NCI-H1694 (cell line): ENCODE measurements around the gene LRCH2.
"Not testable (repeated sequence)": the region's sequence is repeated elsewhere in the genome, so short reads cannot be mapped to it uniquely, and the experiment has no call there.

Experiments
- DNase-seq: peaks from one replicate; lab custom pipeline; 2025; lab: John Stamatoyannopoulos, UW

The LRCH2 gene, protein sequence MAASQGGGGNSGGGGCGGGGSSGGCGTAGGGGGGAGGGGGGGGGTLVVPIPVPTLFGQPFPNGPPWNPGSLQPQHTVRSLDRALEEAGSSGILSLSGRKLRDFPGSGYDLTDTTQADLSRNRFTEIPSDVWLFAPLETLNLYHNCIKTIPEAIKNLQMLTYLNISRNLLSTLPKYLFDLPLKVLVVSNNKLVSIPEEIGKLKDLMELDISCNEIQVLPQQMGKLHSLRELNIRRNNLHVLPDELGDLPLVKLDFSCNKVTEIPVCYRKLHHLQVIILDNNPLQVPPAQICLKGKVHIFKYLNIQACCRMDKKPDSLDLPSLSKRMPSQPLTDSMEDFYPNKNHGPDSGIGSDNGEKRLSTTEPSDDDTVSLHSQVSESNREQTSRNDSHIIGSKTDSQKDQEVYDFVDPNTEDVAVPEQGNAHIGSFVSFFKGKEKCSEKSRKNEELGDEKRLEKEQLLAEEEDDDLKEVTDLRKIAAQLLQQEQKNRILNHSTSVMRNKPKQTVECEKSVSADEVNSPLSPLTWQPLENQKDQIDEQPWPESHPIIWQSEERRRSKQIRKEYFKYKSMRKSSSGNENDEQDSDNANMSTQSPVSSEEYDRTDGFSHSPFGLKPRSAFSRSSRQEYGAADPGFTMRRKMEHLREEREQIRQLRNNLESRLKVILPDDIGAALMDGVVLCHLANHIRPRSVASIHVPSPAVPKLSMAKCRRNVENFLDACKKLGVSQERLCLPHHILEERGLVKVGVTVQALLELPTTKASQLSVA

GRCh38 chrX:115233497-115234455 is at the start of gene LRCH2:
TSS of gene LRCH2 (minus strand) at chrX:115234096. CDS start at chrX:115234041, 55 bp downstream.
- no peak for DNase-seq

- DNase-seq = no peak
Observed at GRCh38 chrX:115269051-115269683, 35.3 kb upstream of the LRCH2 start.

DNA sequence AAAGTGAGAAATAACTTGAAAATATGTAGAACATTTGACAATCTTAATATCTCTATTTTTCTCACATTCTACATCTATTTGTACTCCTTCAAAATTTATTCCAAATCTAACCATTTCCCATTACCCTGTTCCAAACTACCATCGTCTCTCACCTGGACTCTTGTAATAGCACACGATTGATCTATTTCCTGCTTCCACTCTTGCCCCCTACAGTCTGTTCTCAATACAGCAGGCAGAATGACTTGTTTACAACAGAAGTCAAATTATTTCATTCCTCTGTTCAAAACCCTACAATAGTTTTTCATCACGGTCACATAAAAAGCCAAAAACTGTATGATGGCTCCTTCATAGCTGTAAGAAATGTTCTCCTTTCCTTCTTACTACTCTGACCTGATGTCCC is 34.5 kb upstream of the LRCH2 start:
- no peak for DNase-seq

DNA sequence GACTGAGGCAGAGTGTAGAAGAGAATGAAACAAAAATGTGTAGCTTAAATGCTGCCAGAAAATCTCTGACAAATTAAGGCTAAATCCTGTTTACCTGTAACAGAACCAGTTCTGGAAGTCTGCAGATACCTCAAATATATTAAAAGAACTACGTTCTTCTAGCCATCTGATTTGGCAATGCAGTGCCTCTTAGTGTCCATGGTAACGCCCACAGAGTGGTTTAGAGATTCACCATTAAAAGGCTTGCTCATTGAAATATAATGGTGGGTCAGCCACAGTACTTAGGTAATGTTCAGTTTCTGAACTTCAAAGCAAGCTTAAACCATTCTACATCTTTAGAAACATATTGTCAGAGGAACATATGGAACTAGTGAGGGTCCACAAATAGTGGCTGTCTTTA is 32.4 kb upstream of the LRCH2 start:
- DNase-seq = no peak

DNA sequence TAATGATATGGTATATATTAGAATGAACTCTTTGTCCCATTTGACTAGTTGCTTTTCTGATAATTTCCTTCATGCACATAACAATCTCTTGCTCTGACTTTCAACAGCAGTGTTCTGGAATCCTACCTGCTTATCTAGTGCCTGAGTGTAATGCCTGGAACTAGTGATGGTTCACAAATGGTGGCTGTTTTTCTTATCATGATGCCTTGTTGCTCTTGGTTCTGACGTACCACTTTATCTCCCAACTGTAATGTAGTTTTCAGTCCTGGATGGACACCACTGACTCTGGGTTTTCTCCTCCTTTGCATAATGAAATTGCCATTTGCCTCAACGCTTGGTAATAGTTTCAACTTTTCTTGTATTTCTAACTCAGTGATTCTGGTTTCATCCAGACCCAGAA is 30.1 kb upstream of the LRCH2 start:
- DNase-seq = no peak

- no peak for DNase-seq
Observed at GRCh38 chrX:115261148-115261547, 27.3 kb upstream of the LRCH2 start.

DNA sequence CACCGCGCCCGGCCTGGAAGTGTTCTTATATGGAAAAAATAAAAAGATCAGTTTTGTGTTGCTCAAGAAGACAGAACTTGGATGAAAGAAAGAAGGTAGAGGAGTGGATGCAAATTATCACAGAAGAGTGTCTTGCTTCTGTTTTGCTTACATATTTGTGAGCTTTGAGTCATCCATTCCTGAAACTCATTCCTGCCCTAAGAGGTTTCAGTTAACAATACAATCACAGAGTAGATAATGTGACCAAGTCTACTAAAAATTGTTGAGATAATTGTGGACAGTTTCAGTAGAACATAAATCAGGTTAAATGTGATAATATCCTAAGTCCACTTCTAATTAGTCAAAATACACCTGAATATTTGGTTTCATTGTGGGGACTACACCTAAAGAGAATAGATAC is 26.4 kb upstream of the LRCH2 start:
- no peak for DNase-seq

DNA sequence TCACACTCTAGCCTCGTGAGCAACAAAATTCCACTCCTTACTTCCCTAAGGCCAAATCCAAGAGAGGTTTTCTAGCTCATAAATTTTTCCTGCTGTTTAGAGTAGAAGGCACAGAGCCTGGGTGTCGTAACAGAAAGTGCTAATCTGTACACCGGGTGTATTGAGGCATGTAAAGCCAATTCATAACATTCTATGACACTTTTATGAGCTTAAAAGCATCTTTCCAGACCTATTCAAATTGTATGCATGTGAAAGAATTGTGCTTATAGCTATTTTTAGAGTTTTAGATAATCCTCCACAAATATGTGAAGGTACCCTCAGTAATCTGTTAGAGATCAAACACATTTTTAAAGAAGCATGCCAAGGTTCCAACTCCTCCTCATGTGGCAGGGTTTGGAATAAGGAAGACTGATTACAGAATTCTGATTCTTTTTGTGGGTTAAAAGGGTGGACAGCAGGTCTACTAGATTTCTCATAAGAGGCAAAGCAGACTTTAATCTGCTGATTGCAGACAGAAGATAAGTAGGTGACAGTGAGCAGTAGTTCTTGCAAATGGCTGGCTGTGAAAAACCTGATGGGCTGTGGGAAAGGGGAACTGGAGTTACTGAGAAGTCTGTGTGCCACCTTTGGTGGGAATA is 25.5 kb upstream of the LRCH2 start:
- no peak for DNase-seq

- DNase-seq = no peak
Observed at GRCh38 chrX:115257711-115258110, 23.8 kb upstream of the LRCH2 start.

DNA sequence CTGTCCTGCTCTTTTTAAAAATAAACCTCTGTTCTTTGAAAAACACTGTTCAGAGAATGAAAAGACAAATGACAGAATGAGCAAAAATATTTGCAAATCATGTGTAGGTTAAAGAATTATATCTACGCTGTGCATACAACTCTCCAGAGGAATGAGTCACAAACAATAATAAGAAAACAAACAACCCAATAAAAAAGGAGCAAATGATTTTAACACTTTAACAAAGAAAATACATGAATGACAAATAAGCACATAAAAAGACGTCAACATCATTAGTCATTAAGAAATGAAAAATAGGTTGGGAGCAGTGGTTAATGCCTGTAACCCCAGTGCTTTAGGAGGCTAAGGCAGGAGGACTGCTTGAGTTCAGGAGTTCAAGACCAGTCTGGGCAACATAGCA is 21.1 kb upstream of the LRCH2 start:
- no peak for DNase-seq

- DNase-seq = no peak
Observed at GRCh38 chrX:115251458-115252233, 17.8 kb upstream of the LRCH2 start.

DNA sequence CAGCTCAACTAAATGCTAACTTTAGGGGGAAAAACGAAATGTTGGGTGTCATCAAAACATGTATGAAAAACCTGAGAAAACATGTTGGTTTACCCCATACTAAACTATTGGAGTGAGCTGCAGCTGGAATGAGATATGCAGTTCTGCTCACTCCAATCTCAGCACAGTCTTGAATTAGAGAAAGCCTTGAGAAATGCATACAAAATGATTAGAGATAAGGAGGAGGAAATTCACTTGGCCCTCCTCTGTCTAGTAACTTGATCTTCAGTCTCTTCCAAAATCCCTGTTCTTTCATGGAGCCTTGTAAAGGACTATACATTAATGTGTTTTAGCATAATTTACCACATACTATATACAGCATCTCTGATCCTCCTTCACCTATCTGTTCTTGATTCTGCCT is 3.2 kb upstream of the LRCH2 start:
- no peak for DNase-seq

DNA sequence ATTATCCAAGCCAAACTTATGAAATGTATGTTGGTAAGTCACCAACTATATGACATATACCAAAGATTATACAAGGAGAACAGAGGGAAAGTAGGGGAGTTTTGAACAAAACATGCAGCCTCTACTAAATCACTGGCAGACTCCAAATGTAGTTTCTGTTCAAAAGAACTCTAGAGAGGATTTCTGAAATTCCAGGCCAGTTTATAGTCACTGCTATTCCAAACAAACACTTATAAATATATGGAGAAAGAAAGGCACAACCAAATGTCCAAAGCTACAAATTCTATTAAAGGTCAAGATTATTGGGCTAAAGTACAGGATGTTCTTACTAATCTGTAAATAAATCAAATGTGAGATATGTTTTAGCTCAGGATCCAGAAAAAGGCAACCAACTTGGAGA is 2.7 kb upstream of the LRCH2 start:
- no peak for DNase-seq

GRCh38 chrX:115234461-115234860 is 565 bp upstream of the LRCH2 start:
- no peak for DNase-seq

DNA sequence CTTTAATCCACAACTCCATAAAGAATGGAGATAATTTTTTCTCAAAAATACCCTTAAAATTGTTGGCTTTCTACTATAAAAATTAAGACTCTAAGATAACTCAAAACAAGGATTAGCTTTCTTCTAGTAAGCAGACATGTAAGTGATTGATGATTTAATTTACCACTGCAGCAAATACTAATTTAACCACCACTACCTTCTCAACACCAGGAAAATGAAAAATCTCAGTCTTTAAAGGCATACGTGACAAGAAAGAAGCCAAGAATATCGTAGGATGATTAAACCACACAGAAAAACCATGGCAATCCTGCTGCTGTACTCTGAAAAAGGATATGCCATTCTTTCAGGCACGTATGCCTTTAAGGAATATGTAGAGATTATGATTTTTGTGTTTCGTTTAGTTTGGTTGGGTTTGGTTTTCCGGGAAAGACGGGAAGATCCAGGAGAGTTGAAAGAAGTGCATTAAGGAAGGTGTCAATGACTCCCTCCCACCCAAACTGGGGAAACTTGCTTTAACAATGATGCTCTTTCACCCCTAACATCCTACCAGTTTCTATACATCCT is 881 bp downstream of the LRCH2 start:
- no peak for DNase-seq

DNA sequence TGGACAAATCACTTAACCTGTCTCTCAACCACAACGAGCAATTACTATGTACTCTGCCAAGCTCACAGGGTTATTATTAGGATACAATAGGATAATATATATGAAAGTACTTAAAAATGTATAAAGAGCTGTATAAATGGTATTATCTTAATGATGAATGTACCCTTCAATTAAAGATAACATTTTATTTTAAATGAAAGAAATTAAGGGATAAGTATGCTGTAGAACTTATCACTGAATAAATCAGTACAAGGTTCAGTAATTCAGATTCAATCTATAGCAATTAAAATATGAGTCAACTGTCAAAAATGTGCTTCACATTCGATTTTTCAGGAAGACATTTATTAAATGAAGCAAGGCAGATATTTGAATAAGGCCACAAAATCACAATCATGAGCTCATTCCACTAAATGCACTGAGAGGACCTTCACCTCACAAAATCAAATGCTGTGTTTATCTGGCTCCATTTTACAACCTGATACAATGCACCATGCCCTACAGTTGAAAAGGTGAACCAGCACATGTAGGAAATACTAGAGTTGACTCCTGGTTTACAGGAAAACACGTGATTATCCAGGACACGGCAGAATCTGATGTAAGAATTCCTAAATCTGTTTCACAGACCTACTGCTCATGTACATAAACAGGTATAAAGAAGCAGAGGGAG is 4.4 kb downstream of the LRCH2 start:
- DNase-seq = no peak

DNA sequence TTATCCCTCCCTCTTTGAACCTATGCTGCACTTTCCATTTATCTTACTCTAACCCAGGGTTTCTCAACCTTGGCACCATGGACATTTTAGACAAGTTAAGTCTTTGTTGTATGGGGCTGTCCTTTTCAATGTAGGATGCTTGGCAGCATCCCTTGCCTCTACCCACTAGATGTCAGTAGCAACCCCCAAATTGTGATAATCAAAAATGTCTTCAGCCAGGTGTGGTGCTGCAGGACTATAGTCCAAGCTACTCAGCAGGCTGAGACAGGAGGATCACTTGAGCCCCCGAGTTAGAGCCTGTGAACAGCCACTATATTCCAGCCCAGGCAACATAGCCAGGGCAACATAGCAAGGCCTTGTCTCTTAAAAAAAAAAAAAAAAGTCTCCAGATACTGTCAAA is 7.0 kb downstream of the LRCH2 start:
- no peak for DNase-seq

- not testable (repeated sequence) for DNase-seq
Observed at GRCh38 chrX:115217346-115217745, 16.6 kb downstream of the LRCH2 start.

GRCh38 chrX:115214605-115215004 is 19.3 kb downstream of the LRCH2 start:
- no peak for DNase-seq

GRCh38 chrX:115214151-115214550 is 19.7 kb downstream of the LRCH2 start:
- no peak for DNase-seq
